Nephron progenitor cell (in vitro differentiated cells): ENCODE measurements around the gene OPTC.

Source experiments
- DNase-seq: peaks from one replicate; pipeline ENCODE4 v3.0.0; 2021
- H3K27ac Mint-ChIP-seq: 2 replicates; pipeline ENCODE4 v1.8.0; 2021; ENCODE audit warnings: mild to moderate bottlenecking, moderate library complexity, mixed read lengths
- H3K27me3 Mint-ChIP-seq: 2 replicates; pipeline ENCODE4 v1.8.0; 2021; ENCODE audit warnings: mild to moderate bottlenecking, low read depth, mixed read lengths; ENCODE audit not compliant: poor library complexity
- H3K36me3 Mint-ChIP-seq: 2 replicates; pipeline ENCODE4 v1.8.0; 2021; ENCODE audit warnings: low read depth, mixed read lengths
- H3K4me1 Mint-ChIP-seq: 2 replicates; pipeline ENCODE4 v1.8.0; 2021; ENCODE audit warnings: mixed read lengths
- H3K4me3 Mint-ChIP-seq: 2 replicates; pipeline ENCODE4 v1.8.0; 2021; ENCODE audit warnings: mild to moderate bottlenecking, moderate library complexity, mixed read lengths
- H3K9me3 Mint-ChIP-seq: 2 replicates; pipeline ENCODE4 v1.8.0; 2021; ENCODE audit warnings: mild to moderate bottlenecking, moderate library complexity, mixed read lengths
- TF ChIP-seq, protein P1 (sequence below): fragments of 200-600 bp; sonication (generic); IDR thresholded peaks from 2 replicates; pipeline ENCODE4 v1.5.0; 2021; ENCODE audit warnings: antibody characterized with exemption

Gene OPTC

DNA sequence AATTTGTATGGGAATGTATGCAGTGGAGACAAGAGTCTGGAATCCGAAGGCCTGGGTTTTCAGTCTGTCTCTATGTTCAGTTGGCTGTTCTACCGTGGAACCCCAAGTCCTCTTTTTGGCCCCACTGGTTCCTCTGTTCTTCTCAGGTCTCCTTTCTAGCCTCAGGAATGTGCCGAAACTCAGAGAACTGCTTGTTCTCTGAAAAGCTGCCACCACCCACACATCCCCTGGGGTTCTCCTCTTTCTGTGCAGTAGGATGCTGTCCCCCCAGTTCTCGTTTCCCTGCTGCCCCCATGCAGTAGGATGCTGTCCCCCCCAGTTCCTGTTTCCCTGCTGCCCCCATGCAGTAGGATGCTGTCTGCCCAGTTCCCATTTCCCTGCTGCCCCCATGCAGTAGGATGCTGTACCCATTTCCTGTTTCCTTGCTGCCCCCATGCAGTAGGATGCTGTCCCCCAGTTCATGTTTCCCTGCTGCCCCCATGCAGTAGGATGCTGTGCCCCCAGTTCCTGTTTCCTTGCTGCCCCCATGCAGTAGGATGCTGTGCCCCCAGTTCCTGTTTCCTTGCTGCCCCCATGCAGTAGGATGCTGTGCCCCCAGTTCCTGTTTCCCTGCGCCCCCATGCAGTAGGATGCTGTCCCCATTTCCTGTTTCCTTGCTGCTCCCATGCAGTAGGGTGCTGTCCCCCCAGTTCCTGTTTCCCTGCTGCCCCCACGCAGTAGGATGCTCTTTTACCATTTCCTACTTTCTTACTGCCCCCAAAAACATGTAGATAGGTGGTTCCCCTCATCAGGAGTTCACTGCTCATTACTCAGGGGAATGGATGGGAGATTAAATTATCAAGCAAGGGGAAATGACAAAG, 35.3 kb downstream of the OPTC start:
- no peak for DNase-seq
- H3K27me3 Mint-ChIP-seq: peaks cover 10% of the 10 kb centered on the region
- peaks cover 39% of the 10 kb centered on the region for H3K4me1 Mint-ChIP-seq
- no peaks in the 10 kb centered on the region for H3K36me3 Mint-ChIP-seq
- H3K27ac Mint-ChIP-seq: no peak overlapping the region
- TF ChIP-seq, protein P1, sequence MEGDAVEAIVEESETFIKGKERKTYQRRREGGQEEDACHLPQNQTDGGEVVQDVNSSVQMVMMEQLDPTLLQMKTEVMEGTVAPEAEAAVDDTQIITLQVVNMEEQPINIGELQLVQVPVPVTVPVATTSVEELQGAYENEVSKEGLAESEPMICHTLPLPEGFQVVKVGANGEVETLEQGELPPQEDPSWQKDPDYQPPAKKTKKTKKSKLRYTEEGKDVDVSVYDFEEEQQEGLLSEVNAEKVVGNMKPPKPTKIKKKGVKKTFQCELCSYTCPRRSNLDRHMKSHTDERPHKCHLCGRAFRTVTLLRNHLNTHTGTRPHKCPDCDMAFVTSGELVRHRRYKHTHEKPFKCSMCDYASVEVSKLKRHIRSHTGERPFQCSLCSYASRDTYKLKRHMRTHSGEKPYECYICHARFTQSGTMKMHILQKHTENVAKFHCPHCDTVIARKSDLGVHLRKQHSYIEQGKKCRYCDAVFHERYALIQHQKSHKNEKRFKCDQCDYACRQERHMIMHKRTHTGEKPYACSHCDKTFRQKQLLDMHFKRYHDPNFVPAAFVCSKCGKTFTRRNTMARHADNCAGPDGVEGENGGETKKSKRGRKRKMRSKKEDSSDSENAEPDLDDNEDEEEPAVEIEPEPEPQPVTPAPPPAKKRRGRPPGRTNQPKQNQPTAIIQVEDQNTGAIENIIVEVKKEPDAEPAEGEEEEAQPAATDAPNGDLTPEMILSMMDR: no peak
- no peak overlapping the region for H3K4me3 Mint-ChIP-seq
- no peaks in the 10 kb centered on the region for H3K9me3 Mint-ChIP-seq

DNA sequence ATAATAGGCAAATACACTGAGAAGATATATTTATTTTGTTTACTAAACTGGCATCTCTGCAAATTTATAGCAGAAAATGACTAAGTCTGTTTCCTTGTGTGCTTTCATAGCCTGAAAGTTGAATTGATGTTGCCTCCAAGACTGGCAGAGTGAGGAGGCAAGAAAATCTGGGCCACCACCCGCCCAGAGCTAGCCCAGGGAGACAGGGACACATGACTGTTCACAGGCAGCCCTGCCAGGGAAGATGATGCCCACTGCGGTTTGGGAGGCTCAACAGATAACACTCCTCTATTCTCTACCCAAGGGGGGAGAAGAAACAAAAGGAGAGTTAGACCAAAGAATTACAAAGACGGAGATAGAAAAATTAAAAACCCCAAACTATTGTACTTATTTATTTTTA, 37.1 kb downstream of the OPTC start:
- TF ChIP-seq, protein P1: no peak
- no peaks in the 10 kb centered on the region for H3K36me3 Mint-ChIP-seq
- no peaks in the 10 kb centered on the region for H3K9me3 Mint-ChIP-seq
- H3K27ac Mint-ChIP-seq: no peak overlapping the region
- no peak for DNase-seq
- peaks cover 23% of the 10 kb centered on the region for H3K4me1 Mint-ChIP-seq
- peaks cover 10% of the 10 kb centered on the region for H3K27me3 Mint-ChIP-seq
- no peak overlapping the region for H3K4me3 Mint-ChIP-seq

DNA sequence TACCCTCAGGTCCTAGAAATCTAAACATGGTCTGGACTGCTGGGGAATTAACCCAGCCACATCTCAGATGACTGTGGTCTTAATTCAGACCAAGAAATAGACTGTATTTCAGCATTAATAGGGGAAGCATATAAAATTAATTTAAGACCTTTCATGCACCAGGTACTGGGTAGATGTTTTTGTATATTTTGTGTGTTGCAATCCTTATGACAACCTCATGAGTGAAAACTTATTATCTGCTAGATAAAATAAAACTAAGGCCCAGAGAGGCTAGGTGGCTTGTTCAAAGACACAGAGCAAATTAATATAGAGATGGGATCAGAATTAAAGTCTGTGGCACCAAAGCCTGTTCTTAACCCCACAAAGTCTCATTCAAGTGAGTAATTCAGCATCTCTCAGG, 40.1 kb downstream of the OPTC start:
- Mint-ChIP-seq H3K9me3 (no peaks in the 10 kb centered on the region), H3K4me1 (peaks cover 1% of the 10 kb centered on the region), H3K27me3 (peaks cover 14% of the 10 kb centered on the region), H3K36me3 (no peaks in the 10 kb centered on the region), H3K4me3 (no peak overlapping the region), H3K27ac (no peak overlapping the region)
- TF ChIP-seq, protein P1: no peak
- DNase-seq: no peak

DNA sequence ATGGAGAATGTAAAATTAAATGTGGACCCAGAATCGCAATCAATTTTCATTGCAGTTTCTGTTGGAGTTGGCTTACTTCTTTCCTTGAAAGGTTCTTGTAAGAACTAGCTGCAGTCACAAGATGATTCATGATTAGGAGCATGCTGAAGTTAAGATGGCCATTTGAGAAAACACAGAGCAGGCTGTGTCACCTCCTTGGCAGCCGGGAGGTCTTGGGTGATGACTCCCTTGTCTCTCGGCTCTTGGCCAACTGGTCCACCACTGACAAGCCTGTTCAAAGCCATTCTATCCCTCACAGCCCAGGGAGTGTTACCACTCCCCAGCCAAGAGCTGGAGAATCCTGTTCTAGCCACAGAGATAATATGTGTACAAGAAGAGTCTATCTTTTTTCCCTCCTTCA, 40.6 kb downstream of the OPTC start:
- peaks cover 14% of the 10 kb centered on the region for H3K27me3 Mint-ChIP-seq
- H3K4me3 Mint-ChIP-seq: no peak overlapping the region
- no peaks in the 10 kb centered on the region for H3K4me1 Mint-ChIP-seq
- DNase-seq: no peak
- TF ChIP-seq, protein P1: no peak
- H3K27ac Mint-ChIP-seq: no peak overlapping the region
- no peaks in the 10 kb centered on the region for H3K36me3 Mint-ChIP-seq
- H3K9me3 Mint-ChIP-seq: no peaks in the 10 kb centered on the region

DNA sequence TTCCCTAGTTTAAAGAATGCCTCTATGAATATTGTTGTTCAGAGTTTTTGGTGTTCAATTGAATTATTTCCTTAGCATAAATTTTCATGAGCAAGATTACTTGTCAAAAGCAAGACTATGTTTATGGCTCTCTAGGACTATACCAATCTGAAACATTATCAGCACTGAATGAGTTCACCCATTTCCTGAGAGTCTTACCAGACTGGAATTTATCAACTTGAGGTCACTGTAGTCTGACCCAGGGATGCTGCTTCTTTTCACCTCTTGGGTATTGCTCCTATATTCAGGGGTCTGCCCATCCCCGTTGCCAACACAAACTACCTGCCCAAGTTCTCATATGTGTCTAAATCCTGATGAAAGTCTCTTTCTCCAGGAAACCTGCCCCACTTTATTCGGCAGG, 42.6 kb downstream of the OPTC start:
- TF ChIP-seq, protein P1: no peak
- no peak for DNase-seq
- H3K27me3 Mint-ChIP-seq: peaks cover 19% of the 10 kb centered on the region
- H3K4me1 Mint-ChIP-seq: no peaks in the 10 kb centered on the region
- no peak overlapping the region for H3K27ac Mint-ChIP-seq
- no peaks in the 10 kb centered on the region for H3K9me3 Mint-ChIP-seq
- H3K36me3 Mint-ChIP-seq: no peaks in the 10 kb centered on the region
- H3K4me3 Mint-ChIP-seq: no peak overlapping the region

DNA sequence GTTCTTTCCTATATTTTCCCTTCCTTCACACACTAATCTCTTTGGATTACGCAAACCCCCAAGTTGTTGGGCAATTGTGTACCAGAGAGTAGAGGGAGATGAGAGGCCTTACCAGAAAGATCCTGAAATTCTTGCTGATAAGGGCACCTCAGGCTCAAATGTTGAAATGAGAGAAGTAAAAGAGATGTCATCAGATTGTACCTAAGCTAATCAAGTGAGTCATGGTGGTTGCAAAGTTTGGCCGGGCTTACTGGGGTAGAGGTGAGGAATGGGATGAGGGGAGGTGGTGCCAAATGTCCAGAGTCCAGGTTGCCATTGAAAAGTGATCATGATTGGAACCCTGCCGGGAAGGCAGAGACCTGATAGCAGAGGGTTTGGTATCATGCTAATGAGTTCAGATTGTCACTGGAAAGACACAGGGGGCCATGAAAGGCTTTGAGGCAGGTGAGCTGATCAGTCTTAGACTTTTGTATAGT, 43.1 kb downstream of the OPTC start:
- H3K27ac Mint-ChIP-seq: no peak overlapping the region
- no peak overlapping the region for H3K4me3 Mint-ChIP-seq
- DNase-seq: no peak
- TF ChIP-seq, protein P1: no peak
- peaks cover 21% of the 10 kb centered on the region for H3K27me3 Mint-ChIP-seq
- H3K36me3 Mint-ChIP-seq: no peaks in the 10 kb centered on the region
- no peaks in the 10 kb centered on the region for H3K4me1 Mint-ChIP-seq
- no peaks in the 10 kb centered on the region for H3K9me3 Mint-ChIP-seq
